Measurements from ENCODE around the gene CFHR5. TPM values are rescaled to one million over a fixed set of nuclear protein-coding genes. Genes with fewer than 3 reads are reported as not detected.
"Not testable (repeated sequence)": the region's sequence is repeated elsewhere in the genome, so short reads cannot be mapped to it uniquely, and the experiment has no call there.

CFHR5 gene
- total RNA-seq, 2 experiments from 2014 or later, result not detected

DNA sequence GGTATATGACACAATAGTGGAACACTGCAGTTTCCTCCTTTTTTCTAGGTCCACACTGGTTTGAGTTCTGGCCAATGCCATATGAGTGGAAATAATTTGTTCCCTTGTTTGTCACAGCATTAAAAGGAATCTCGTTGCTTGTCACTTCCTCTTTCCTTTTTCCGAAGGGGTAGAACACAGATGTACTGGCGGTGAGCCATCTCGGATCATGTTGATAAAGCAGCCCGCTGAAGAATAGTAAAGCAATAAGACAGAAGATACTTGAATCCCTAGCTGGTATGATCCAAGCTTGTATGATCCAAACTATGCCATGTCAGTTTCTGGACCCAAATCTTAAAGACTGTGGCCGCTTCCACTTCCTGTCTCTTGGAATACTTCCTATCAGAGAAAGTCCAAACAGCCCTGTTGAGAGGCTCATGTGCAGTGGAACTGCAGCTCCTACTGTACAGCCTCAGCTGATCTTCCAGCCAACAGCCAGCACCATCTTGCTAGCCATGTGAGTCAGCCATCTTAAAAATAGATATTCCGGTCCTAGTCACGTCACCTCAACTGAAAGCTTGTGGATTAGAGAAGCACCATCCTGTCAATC is 40.3 kb downstream of the CFHR5 start:
- CTCF ChIA-PET, result no interaction called here
- POLR2A ChIA-PET, result no interaction called here

DNA sequence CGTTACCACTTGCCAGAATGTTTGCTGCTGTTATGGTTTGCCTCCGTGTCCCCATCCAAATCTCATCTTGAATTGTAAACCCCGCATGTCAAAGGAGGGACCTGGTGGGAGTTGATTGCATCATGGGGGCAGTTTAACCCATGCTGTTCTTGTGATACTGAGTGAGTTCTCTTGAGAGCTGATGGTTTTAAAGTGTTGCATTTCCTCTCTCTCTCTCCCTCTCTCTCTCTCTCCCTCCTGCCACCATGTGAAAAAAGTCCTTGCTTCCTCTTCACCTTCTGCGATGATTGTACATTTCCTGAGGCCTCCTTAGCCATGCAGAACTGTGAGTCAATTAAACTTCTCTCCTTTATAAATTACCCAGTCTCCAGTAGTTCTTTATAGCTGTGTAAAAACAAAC is 44.4 kb downstream of the CFHR5 start:
- POLR2A ChIA-PET, result no interaction called here
- CTCF ChIA-PET, result no interaction called here

DNA sequence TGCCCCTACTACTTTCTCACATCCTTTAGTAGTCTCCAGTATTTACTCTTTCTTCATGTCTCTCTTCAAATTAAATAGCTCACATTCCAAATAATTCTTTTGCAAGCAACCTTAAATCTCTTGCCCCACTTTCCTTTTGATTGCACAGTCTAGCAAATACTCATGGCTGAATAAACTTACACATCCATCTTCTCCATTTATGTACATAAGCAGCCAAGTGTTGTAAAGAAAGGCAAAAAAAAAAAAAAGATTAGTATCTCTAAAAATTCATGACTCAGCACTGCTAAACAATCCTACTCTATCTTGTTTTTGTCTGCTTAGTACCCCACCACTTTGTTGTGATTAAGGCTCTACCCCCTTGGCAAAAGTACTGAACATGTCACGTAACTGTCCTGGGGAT is 47.1 kb downstream of the CFHR5 start:
- POLR2A ChIA-PET, result no interaction called here
- CTCF ChIA-PET, result no interaction called here

DNA sequence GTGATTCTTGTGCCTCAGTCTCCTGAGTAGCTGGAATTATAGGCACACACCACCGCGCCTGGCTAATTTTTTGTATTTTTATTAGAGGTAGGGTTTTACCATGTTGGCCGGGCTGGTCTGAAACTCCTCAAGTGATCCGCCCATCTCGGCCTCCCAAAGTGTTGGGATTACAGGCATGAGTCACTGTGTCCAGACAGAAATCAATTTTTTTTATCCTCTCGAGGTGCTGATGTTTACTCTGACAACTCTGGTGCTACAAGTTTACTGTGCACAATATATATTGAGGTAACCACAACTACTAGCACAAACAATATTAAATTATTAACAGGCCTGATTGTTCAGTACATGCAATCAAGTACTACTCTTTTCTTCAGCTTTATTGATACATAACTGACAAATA is 50.0 kb downstream of the CFHR5 start:
- CTCF ChIA-PET, result no interaction called here
- POLR2A ChIA-PET, result no interaction called here

DNA sequence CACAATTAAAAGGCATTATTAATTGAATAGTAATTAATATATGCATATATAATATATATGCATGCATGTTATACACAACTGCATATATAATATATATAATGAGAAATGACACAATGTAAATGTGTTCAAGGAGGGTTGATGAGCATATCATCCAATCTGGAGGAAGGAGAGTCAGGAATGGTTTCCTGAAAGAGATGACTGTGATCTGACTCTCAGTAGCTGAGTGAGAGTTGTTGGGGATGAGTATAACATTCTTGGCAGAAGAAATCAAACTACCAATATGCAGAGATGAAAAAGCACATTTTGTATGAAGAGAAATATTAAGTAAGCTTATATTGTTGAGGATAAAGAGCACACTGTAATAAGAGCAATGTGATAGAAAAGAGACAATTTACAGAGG is 52.4 kb downstream of the CFHR5 start:
- CTCF ChIA-PET, result no interaction called here
- POLR2A ChIA-PET, result no interaction called here

DNA sequence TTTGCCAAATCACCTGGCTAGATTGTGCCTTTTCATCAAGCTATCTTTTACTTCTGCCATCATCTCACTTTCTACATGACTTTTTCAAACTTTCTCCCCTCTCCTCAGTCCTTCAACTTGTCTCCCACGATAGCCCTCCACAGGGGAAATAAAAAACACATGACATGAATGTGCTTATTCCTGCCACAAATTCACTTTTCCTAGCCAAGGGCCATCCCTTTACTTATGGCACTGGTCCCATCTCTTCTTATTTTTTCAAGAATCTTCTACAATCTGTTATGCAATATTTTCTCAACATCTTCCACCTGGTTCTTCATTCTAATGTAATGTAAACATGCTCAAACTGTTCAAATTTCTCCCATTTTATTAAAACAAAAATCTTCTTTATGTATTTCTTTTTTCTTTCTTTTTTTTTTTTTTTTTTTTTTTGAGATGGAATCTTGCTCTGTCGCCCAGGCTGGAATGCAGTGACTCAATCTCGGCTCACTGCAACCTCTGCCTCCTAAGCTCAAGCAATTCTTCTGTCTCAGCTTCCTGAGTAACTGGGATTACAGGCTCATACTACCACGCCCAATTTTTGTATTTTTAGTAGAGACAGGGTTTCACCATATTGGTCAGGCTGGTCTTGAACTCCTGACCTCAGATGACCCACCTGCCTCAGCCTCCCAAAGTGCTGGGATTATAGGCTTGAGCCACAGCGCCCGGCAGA is 57.4 kb downstream of the CFHR5 start:
- CTCF ChIA-PET, POLR2A ChIA-PET: not testable (repeated sequence)

DNA sequence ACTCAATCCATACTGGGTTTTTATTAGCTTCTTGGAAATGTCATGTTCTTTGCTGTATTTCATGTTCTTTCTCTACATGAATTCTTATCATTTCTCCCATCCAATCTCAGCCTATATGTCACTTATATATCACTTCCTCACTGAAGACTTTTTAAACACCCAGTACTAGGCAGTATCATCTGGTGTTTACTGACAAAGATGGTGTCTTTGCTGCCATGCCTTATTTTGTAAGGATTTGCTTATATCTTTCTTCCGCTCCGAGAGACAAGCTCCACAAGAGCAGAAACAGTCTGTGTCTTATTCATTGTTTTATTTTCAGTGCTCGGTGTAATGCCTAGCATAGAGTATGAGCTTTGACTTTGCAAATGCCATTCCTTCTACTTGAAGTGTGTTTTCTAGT is 59.5 kb downstream of the CFHR5 start:
- POLR2A ChIA-PET, result no interaction called here
- CTCF ChIA-PET, result no interaction called here

DNA sequence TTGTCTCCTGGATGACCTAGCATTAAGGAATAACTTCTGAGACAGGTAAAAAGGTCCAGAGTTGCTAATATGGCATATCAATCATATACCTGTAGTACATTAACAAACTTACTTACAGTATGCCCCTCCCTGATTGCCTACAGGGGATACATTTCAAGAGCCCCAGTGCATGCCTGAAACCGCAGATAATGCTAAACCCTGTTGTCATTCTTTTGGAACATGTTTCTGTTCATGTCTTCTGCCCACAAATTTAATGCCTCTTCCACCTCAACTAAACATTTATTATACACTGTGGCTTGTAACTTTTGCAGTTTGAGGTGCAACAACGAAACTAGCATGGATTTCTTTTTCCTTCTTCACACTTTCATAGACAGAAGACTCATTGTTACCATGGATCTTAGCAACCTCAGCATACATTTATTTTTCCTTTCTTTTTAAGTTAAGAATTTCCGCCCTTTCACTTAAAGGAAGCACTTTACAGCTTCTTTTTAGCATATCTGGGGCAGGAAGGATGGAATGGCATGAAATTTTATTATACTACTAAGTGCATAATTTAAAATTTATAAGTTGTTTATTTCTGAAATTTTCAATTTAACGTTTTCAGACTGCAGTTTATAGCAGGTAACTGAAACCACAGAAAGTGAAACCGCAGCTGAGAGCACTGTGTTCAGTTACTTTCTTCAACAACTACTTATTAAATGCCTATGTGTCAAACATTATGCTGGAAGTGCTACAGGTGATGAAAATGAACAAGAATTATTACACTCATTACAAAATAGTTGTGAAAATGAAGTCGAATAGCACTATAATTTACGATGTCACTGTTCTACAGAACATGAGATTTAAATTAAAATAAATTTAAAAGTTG is 64.4 kb downstream of the CFHR5 start:
- ChIA-PET CTCF (no interaction called here), POLR2A (no interaction called here)

DNA sequence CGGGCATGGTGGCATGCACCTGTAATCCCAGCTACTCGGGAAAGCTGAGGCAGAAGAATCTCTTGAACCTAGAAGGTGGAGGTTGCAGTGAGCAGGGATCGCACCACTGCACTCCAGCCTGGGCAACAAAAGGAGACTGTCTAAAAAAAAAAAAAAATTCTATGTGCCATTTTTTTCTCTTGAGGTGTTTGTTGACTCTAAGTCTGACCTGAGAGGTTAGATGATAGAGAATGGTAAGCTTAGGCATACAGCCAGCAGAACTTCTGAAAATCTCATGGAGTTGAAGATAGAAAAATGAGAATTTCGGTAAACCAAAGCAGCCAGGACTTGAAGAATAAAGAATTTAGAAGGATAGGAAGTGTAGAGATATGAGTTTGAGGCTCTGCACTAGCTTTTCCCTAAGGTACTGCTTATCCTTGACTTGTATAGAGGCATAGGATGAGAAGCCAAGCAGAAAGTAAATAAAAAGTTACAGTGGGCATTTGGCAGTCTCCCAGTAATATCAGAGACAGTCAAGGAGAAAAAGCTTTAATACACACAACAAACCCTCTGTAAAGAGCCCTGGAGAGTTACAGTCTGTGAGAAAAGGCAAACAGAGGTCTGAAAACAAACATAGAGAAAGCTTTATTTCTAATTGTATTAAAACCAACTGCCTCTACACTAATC is 65.5 kb downstream of the CFHR5 start:
- CTCF ChIA-PET, result no interaction called here

DNA sequence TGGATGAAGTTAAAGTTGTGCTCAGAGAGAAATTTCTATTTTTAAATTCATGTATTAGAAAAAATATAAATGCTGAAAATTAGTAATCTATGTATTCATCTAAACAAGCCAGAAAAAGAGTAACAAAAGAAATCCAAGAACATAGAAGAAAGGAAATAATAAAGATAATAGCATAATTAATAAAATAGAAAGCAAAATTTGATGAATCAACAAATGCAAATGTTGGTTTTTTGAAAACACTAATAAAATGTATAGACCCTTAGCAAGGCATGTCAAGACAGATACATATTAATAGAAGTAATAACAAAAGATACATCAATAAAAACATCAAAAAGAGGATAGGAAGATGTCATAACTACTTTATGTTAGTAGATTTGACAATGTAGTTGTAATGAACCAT is 71.7 kb downstream of the CFHR5 start:
- ChIA-PET CTCF (no interaction called here), POLR2A (no interaction called here)

More for the DNA sequence above, 65.5 kb downstream of the CFHR5 start:
- POLR2A ChIA-PET, result no interaction called here

Other genes starting within 250 kb of the CFHR5 start
- gene CFHR3, start 202.7 kb upstream of the CFHR5 start, total RNA-seq, result not detected
- not detected for gene CFHR1, start 157.8 kb upstream of the CFHR5 start, total RNA-seq
- gene CFHR4, start 89.5 kb upstream of the CFHR5 start, total RNA-seq, result not detected
- not detected for gene CFHR2, start 33.8 kb upstream of the CFHR5 start, total RNA-seq
- not detected for gene F13B, start 89.7 kb downstream of the CFHR5 start, total RNA-seq
- gene ASPM, start 169.1 kb downstream of the CFHR5 start, total RNA-seq, result 10 to 100 TPM; 25.8 to 25.9 TPM
- gene ZBTB41, start 223.7 kb downstream of the CFHR5 start, total RNA-seq, result 1 to 10 TPM; 3.6 to 3.9 TPM